ENCODE results near the gene MESP2.

GRCh38 chr15:89785774-89786140 is 9.6 kb downstream of the MESP2 start:
- TF ChIP-seq CTCF (conservative IDR thresholded peaks at IDR 0.05; ENCODE audit: low read length) = no peak
- no peak for TF ChIP-seq EZH2phosphoT487 (IDR thresholded peaks at IDR 0.05; ENCODE audit: borderline replicate concordance, low read depth, low read length)

All from OCI-LY7 (cell line).